Right ventricle myocardium superior (tissue), 1 donor: ENCODE results near the gene EFCAB3. TPM values are rescaled to one million over a fixed set of nuclear protein-coding genes. Genes with fewer than 3 reads are reported as not detected.
"Not testable (repeated sequence)": the region's sequence is repeated elsewhere in the genome, so short reads cannot be mapped to it uniquely, and the experiment has no call there.

Experiments
- ATAC-seq: fragments of 200-7000 bp; cut with Tn5 transposase; one replicate; pipeline ENCODE4 v1.9.1; 2020; ENCODE audit warnings: mild to moderate bottlenecking; ENCODE audit not compliant: poor library complexity
- DNase-seq: peaks from one replicate; pipeline ENCODE4 v3.0.0-alpha.2; 2020
- intact Hi-C: fragments of 100-400 bp; cut with DNase I; formaldehyde crosslinking; loops from one replicate; pipeline ENCODE4 v1.11.2; 2022
- long read RNA-seq: library from polyadenylated mRNA; unstranded; transcript quantifications from one replicate; pipeline ENCODE4 v2.0.0, GENCODE V29; 2021
- total RNA-seq: library from RNA; stranded (reverse); fragmentation: NEBNext Ultra II Directional; extraction: Animal tissue kit (Norgen Biotek cat#: 25700); gene quantifications from one replicate; pipeline ENCODE4 v1.2.1, GENCODE V29; 2021
- donor health status: DM: no; HTN: yes; CAD: no; lungs with severe emphysema.

Gene EFCAB3
- total RNA-seq, result not detected
- long read RNA-seq, result 0 reads

DNA sequence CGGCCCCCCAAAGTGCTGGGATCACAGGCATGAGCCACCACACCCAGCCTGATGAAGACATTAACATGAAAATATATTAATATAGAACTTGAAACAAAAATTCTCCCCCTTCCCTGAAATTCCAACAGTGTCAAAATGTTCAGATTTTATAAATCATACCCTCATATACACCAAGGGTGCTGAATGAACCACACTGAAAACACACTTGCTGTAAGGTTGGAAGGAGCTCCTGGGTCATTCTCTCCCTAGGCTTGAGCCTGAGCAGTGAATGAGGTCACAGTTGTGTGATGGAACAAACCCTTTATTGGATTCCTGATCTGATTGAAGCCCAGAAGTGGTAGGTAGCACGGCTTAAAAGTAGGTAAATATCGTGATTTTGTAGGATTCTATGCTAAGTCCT is at the start of gene EFCAB3:
Gene EFCAB3, plus strand, starts transcription at position 301 of the 400 bp plus-strand sequence. CDS start 2,427 bp downstream, outside the sequence.
- ATAC-seq (no peak), DNase-seq (no peak)
- intact Hi-C loops, result no loop called here

DNA sequence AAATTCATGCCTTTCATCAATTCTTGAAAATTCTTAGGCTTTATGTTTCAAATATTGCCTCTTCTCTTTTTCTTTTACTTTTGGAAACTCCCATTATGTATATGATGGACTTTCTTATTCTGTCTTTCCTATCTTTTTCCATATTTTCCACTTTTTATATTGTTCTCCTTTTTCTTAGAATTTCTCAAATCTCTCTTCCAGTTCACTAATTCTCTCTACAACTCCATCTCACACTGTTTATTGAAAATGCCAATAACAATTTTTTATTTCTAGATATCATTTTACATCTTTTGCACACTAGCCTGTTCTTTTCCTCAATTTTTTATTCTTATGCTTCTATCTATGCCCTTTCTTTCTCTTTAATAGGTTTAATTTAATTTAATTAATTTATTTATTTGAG is 43.8 kb upstream of the EFCAB3 start:
- intact Hi-C loops, result no loop called here

GRCh38 chr17:62343764-62344270 is 36.5 kb upstream of the EFCAB3 start:
- no peak for ATAC-seq
- DNase-seq, result no peak
- intact Hi-C loops, result no loop called here

More for the DNA sequence above, 43.8 kb upstream of the EFCAB3 start:
- DNase-seq (no peak), ATAC-seq (no peak)

GRCh38 chr17:62351176-62351575 is 29.2 kb upstream of the EFCAB3 start:
- intact Hi-C loops, result no loop called here
- ATAC-seq (no peak), DNase-seq (no peak)

- no peak for ATAC-seq
- DNase-seq, result no peak
- intact Hi-C loops, result no loop called here
These were observed 14.2 kb upstream of the EFCAB3 start for GRCh38 chr17:62366191-62366590.

DNA sequence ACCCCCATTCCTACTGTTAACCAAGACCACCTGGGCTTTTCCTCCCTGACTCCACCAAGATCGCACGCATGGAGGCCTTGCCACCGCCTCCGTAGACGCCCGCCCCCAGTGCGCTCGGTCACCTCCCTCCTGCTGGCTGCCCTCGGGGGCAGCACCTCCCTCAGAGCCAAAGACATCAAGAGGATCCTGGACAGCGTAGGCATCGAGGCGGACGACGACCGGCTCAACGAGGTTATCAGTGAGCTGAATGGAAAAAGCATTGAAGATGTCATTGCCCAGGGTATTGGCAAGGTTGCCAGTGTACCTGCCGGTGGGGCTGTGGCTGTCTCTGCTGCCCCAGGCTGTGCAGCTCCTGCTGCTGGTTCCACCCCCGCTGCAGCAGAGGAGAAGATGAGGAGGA is 1.2 kb downstream of the EFCAB3 start:
- intact Hi-C loops, result no loop called here
- no peak for DNase-seq
- ATAC-seq, result no peak

DNA sequence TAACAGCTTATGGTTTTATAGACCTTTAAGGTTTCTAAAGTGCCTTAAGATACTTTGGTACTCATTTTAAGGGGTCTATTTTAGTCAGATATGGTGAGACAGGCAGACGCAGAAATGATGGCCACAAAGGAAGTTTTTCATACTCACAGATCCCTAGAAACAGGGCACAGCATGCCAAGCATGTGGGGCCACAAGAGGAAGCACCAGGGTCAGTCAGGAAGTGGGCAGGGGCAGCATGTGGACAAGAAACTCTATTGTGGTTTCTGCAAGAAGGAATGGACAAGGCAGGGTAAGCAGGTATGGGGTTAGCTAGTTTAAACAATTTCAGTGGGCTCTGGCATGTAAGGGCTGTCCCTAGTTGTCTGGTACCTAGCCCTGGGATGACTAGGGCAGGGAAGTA is 8.5 kb downstream of the EFCAB3 start:
- ATAC-seq (no peak), DNase-seq (no peak)
- intact Hi-C loops, result no loop called here

DNA sequence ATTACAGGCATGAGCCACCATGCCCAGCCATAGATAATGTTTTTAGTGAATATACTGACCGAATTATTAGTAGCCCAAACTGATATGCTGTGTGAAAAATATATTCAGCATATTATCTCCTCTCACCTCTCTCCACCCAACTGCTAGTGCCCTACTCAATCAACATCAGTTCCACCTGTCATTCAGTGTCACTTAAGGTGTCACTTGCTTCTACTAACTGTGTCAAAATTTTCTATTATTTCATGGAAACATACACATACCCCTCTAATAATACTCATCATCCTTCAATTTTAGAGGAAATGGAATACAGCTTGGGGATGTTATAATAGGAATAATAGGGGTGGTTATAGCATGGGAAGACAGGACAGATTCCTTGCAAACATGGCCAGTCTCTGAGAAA is 12.6 kb downstream of the EFCAB3 start:
- no peak for ATAC-seq
- no peak for DNase-seq
- intact Hi-C loops, result no loop called here

- intact Hi-C loops, result no loop called here
- DNase-seq, result no peak
- ATAC-seq, result no peak
These were observed 18.5 kb downstream of the EFCAB3 start for GRCh38 chr17:62398891-62399290.

DNA sequence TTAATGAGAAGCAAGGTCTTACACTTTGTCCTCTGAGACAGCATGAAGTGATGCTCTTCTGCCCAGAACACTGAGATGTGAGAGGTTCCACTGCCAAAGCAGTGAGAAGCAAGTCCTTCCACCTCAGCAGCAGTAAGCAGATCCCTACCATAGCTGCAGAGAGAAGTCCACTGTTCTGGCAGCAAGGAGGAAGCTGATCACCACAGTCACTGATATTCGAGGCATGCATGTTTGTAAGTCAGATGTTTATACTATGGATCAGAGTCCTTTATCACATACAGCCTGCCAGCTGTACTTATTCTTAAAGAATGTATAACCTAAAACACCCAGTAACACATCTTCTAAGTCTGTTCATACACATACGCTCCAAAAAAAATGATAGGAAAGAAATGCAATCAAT is 25.1 kb downstream of the EFCAB3 start:
- ATAC-seq (no peak), DNase-seq (no peak)

GRCh38 chr17:62413090-62413489 is 32.7 kb downstream of the EFCAB3 start:
- ATAC-seq, DNase-seq, intact Hi-C loops: not testable (repeated sequence)

More for the DNA sequence above, 25.1 kb downstream of the EFCAB3 start:
- intact Hi-C loops, result no loop called here

DNA sequence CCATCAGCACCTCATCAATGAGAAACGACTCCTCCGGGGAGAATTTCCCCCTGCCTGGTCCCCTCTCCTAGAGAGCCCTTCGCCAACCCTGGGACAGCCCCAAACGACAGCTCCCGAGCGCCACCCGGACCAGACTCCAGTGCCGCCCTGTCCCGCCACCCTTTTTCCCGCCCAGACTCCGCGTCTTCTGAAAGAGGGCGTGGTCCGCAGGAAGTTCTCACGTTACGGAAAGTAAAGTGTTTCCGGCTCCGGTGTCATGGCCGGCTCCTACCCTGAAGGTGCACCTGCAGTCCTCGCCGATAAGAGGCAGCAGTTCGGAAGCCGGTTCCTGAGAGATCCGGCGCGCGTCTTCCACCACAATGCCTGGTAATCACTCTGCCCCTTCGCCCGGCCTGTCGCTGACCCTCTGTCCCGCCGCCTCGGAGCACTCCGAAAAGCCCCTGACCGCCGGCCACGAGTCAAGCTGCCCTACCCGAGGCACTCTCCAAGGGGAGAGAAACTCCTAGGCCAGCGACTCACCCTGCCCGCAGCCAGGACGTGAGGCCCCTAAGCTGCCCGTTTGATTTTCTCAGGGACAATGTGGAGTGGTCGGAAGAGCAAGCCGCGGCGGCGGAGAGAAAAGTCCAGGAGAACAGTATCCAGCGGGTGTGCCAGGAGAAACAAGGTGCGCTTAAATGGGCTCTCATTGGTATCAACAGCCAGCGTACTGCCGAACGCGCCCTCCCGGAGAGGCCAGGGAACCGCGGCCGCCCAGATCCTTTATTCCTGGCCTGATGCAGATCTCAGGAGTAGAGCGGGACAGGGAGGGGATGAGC is 43.5 kb downstream of the EFCAB3 start, which contains the start of gene METTL2A:
Gene METTL2A, plus strand, starts transcription at position 251 of the 815 bp plus-strand sequence. Its CDS starts 6 bp downstream, at position 257.
- intact Hi-C loops, result not testable (repeated sequence)
- ATAC-seq (peak; percentile 98), DNase-seq (peak; percentile 89)

GRCh38 chr17:62426214-62426613 is 45.9 kb downstream of the EFCAB3 start:
- DNase-seq, ATAC-seq, intact Hi-C loops: not testable (repeated sequence)

GRCh38 chr17:62435251-62435650 is 54.9 kb downstream of the EFCAB3 start:
- DNase-seq, ATAC-seq, intact Hi-C loops: not testable (repeated sequence)

DNA sequence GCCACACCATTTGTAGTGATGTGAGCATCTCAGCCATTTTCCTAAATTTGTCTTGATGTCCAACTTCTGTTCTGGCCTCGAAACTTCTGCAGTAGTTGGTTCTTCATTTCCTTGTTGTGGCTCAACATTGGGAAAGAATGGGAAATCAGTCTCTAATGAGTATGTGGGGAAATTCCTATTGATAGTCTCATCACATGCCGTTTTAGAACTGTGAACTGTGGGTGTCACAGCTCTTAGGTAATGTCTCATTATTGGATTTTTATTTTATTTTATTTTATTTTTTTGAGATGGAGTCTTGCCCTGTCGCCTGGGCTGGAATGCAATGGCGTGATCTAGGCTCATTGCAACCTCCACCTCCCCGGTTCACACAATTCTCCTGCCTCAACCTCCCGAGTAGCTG is 60.8 kb downstream of the EFCAB3 start:
- ATAC-seq, DNase-seq, intact Hi-C loops: not testable (repeated sequence)

DNA sequence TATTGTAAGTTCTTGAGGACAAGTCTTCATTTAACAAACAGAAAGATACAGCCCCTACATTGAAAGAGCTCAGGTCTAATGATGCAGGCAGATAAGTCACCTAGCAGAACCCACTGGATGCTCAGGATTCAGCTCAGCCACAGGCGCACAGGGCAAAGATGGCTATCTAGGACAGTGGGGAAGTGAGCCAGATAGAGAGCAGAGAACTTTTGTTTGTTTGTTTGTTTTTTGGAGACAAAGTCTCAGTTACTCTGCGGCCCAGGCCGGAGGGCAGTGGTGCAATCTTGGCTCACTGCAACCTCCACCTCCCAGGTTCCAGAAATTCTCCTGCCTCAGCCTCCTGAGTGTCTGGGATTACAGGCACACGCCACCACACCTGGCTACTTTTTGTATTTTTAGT is 63.7 kb downstream of the EFCAB3 start:
- ATAC-seq, result no peak
- no peak for DNase-seq
- intact Hi-C loops, result no loop called here

DNA sequence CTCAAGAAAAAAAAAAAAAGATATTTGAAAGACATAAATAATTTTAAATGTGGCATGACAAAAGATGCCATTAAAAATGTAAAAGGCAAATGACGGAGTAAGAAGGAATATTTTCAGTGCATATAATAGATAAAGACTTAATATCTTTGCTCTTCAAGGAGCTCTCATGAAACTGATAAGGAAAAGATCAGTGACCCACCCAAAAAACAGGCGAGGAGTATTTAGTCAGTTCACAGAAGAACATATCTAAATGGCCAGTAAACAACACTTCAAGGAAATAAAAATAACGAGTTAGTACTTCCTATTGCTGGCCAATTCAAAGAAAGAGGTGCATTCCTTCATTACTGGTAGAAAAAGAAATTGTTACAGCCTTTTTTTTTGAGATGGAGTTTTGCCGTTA is 65.4 kb downstream of the EFCAB3 start:
- DNase-seq, ATAC-seq, intact Hi-C loops: not testable (repeated sequence)

- ATAC-seq, DNase-seq, intact Hi-C loops: not testable (repeated sequence)
These were observed 71.8 kb downstream of the EFCAB3 start for GRCh38 chr17:62452195-62452594.

GRCh38 chr17:62453041-62453440 is 72.7 kb downstream of the EFCAB3 start:
- DNase-seq, ATAC-seq, intact Hi-C loops: not testable (repeated sequence)

DNA sequence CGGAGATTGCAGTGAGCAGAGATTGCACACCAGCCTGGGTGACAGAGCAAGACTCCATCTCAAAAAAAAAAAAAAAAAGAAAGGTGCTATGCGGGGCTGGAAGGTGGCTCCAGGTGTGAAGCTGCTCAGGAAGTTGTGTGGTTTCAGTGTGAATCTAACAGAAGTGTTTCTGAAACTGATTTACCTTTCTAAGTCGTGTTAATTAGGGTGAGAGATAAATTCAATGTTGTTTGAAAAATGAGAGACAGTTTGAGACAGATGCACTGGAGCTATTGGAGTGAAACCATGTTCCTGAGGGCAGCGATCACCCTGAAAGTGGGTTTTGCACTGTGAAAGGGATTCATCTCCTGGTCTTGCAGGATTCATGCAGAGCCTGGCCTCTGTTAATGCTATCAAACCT is 73.3 kb downstream of the EFCAB3 start:
- ATAC-seq, intact Hi-C loops, DNase-seq: not testable (repeated sequence)
